CD4-positive, alpha-beta T cell treated with Interleukin-12 subunit alpha and Interleukin-12 subunit beta, for 1 hour (primary cell): ENCODE results near the gene TAAR6.
"Not testable (repeated sequence)": the region's sequence is repeated elsewhere in the genome, so short reads cannot be mapped to it uniquely, and the experiment has no call there.

ENCODE experiments used
- DNase-seq: peaks from one replicate; pipeline ENCODE4 v3.0.0-alpha.2; 2020

Gene TAAR6

DNA sequence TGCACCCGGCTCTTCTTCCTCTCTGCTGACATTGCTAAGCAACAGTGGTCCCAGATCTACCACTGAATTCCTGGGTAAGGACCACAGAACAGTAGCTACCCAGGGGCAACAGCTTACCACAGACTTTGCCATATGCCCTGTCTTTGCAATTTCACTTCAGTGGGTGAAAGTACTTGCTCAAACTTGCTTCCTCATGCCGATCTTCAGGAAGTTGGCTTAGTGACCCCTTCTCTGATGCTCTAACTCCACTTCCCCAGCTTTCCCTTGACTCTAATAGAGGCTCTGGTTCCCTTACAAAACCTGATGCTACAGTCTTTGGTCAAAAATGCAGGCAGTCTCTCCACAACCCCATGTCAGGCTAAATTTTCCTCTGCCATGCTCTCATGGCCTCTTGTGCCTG is 22.7 kb downstream of the TAAR6 start:
- DNase-seq: no peak

GRCh38 chr6:132596201-132596600 is 26.1 kb downstream of the TAAR6 start:
- no peak for DNase-seq

GRCh38 chr6:132598473-132598872 is 28.4 kb downstream of the TAAR6 start:
- no peak for DNase-seq

DNA sequence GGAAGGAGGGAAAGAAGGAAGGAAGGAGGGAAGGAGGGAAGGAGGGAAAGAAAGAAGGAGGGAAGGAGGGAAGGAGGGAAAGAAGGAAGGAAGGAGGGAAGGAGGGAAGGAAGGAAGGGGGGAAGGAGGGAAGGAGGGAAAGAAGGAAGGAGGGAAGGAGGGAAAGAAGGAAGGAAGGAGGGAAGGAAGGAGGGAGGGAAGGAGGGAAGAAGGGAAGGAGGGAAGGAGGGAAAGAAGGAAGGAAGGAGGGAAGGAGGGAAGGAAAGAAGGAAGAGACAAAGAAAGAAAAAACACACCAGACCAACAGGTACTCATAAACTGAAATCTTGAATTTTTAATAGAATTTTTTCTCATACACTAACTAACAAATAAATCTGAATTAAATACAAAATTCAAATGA is 30.8 kb downstream of the TAAR6 start:
- DNase-seq: not testable (repeated sequence)

- DNase-seq: no peak
Observed at GRCh38 chr6:132604635-132605152, 34.6 kb downstream of the TAAR6 start.

- DNase-seq: no peak
Observed at GRCh38 chr6:132607544-132608233, 37.6 kb downstream of the TAAR6 start.

GRCh38 chr6:132611616-132612015 is 41.5 kb downstream of the TAAR6 start:
- no peak for DNase-seq

- DNase-seq: peak; percentile 27
Observed at GRCh38 chr6:132612449-132613108, 42.5 kb downstream of the TAAR6 start.

DNA sequence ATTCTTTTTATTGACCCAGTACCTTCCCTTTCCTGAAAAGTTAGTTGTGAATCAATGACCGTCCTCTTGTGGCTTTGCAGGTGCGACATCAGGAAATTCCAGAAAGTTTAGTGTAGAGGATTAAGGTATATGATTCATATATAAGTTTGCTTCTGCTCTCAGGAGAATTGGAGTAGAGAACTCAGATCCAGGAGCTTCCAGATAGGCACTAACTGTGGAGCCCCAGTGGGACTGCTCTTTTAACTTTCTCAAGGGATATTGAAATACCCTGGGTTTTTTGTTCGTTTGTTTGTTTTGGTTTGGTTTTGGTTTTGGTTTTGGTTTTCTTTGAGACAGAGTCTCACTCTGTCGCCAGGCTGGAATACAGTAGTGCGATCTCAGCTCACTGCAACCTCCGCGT is 44.4 kb downstream of the TAAR6 start:
- DNase-seq: peak; percentile 5

- DNase-seq: no peak
Observed at GRCh38 chr6:132616677-132617076, 46.6 kb downstream of the TAAR6 start.
